IPS-18c (cell line): ENCODE data around the gene PAPPA.

ENCODE experiments used
- H3K4me3 ChIP-seq: 2 replicates; pipeline ENCODE4 v1.7.0; 2013; ENCODE audit warnings: low read depth, mild to moderate bottlenecking, low read length, moderate library complexity; ENCODE audit not compliant: insufficient read depth
- H3K9me3 ChIP-seq: one replicate; pipeline ENCODE4 v1.6.1; 2013; ENCODE audit warnings: mild to moderate bottlenecking, low read length, moderate library complexity; ENCODE audit not compliant: control insufficient read depth, insufficient read depth

The PAPPA gene

DNA sequence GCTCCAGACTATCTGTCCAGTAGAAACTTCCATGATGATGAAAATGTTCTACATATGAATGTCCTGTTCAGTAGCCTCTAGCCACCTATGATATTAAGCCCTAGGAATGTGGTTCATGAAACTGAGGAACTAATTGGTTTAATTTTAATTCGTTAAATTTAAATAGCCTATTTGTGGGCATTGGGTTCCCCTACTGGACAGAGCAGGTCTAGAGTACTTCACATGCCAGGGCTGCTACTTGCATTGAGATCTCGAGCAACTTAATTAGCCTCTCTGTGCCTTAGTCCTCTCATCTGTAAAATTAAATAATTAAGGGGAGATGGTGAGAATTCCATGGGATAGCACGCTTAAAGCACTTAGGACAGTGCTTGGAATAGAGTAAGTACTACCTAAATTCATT is 160.0 kb downstream of the PAPPA start:
- Histone ChIP-seq H3K9me3 (no peaks in the 10 kb centered on the region), H3K4me3 (no peak overlapping the region)

DNA sequence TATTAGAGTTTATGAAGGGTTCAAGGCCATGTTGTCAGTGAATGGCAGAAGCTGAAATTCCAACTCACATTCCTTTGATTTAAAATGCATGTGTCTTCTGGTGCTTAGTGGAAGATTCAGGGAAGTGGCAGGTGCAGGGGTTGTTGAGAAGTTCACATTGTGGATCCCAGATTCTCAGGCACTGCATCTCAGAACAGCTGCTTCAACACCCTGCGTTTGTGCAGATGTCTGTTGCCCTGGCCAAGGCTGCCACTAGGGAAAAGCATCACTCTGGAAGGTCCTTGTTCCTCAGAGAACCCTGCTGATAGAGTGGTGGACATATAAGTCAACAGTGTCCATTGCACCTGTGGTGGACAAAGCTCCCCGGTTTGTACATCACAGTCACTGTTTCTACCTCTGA is 162.7 kb downstream of the PAPPA start:
- no peaks in the 10 kb centered on the region for H3K9me3 ChIP-seq
- no peak overlapping the region for H3K4me3 ChIP-seq

DNA sequence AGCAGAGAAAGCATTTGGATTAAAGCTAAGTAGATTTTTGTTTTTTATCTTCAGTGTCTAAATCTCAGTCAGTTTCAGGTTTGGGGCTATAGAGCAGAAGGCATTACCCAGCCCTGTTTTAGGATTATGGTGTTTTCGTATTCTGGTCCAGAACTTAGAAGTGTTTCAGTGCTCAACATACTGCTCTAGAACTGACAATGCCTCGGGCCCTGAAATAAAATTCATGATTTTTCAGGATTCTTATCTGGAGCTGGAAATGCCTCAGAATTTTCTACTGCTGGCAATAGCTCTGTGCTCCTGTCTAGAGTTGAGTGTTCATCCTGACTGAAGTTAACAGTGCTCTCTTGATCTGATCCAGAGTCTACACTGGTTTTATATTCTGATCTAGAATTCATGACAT is 163.9 kb downstream of the PAPPA start:
- Histone ChIP-seq H3K9me3 (no peaks in the 10 kb centered on the region), H3K4me3 (no peak overlapping the region)

DNA sequence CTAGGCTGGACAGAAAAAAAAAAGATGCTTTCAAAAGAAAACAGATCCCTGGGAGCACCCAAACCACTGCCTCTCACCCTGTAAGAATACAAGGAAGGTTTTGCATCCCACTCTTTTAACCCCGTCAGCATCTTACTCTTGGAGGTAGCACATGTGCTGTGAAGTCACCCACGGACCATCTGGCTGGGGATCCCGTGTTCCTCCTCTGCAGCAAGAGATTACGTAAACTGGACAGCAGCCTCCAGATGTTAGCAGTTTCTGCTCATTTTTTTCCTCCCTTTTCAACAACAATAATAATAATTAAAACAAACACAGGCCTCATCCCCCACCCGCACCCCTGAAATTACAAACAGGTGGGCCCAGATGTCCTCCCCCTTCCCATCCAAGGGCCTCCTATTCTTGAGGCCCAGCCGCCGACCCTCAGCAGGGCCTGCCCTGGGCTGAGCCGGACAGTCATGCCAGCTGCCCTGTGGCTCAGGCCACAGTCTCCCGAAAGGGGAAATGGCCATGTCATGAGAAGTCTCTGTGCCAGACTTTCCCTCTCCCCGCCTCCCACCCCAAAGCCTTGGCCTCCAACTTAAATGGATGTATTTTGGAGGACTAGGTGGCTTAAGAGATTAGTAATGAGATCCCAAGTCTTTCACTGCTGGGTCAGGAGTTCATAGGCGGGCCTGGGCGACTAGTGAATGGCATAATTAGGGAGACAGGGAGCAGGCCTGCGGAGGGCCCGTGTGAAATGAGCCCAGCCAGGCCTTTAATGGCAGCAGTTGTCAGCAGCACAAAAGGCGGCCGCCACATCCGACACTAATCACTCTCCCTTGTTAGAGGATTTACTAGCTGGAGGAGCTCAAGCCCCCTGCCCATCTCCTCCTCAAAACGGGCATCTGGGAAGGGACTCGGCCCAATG is 165.1 kb downstream of the PAPPA start:
- no peak overlapping the region for H3K4me3 ChIP-seq
- H3K9me3 ChIP-seq: no peaks in the 10 kb centered on the region

DNA sequence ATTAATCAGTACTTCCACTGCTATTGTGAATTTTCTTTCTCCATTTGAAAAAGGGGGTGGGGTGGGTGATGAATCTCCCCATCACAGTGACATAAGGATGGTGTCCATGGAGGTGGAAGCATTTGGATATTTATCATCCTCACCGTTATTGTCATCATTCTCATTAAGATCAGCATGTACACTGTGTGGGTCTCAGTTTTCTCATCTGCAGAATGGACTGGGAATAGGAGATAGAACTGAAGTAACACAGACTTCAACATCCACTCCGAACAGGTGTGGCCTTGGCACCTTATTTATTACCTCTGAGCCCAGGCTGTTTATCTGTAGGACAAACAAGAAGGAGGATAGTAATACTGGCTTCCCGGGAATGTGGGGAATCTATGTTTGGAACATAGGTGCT is 165.9 kb downstream of the PAPPA start:
- no peaks in the 10 kb centered on the region for H3K9me3 ChIP-seq

DNA sequence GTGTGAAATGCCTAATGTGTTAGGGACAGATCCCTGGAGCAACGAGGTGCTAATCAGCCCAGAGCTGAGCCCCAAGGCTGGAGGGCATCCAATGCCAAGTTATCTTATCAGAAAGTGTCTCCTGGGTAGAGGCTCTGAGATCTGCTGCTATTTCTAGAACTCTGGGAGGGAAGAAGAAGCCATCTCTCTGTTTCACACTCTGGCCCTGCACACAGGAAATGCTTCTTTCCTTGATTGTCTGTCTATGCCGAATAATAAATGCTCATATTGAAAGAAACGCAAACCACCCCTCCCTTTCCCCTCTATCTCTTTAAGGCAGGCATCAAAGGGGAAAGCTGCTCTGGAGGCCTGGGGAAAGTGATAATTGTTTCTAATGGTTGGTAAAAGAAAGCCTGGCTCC is 166.7 kb downstream of the PAPPA start:
- no peak overlapping the region for H3K4me3 ChIP-seq
- no peaks in the 10 kb centered on the region for H3K9me3 ChIP-seq

More for the DNA sequence above, 165.9 kb downstream of the PAPPA start:
- H3K4me3 ChIP-seq: no peak overlapping the region

DNA sequence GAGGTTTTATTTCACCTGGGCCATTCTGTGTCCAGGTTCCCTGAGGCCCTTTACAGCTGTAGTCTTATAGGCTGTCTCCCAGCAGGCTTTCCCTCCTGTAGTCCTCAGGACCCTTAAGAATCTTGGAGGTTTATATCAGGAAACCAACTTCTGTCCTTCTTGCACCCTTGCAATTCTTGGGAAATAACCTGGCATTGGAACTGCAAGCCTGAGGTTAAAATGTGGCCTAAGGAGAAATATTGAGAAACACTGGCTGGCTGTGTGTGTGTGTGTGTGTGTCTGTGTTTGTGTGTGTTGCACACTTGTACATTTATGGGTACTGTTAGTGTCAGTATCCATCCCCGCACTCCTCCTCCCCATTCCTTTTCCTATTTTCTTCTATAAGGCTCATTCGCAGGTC is 168.9 kb downstream of the PAPPA start:
- Histone ChIP-seq H3K4me3 (no peak overlapping the region), H3K9me3 (no peaks in the 10 kb centered on the region)

DNA sequence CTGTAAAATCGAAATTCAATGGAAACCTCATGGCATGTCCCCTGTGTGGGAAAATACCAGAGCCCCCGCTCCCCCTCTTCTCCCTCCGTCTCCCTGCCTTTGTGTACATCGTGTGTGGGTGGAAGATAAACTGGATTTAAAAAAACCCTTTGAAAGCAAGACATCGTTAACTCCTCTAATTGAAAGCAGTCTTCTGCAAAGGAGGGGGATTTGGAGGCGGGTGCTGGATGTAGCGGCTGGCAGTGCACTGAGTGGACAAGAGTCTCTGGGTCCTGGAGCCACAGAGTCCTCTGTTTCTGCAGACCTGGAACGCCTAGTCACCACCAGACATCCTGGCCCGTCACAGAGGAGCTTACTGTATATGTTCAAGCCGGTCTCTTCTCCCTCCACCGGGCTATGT is 169.4 kb downstream of the PAPPA start:
- Histone ChIP-seq H3K4me3 (no peak overlapping the region), H3K9me3 (no peaks in the 10 kb centered on the region)

DNA sequence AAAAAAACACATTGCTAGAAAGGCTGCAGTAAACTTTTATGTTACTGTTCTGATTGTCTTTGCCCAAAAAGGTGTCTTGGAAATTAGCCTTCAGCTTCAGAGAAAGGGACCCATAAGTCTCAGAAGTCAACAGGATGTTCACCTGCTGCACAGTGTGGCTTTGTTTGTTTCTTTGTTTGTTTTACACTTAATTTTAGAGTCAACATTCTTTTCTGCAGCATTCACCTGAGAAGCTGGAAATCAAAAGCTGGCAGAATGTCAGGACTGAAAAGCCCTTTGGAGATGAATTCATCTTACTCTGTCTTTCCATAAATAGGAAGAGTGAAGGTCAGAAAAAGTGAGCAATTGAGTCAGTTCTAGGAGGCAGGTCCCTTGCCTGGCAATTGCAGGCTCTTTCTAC is 170.0 kb downstream of the PAPPA start:
- Histone ChIP-seq H3K4me3 (no peak overlapping the region), H3K9me3 (no peaks in the 10 kb centered on the region)

DNA sequence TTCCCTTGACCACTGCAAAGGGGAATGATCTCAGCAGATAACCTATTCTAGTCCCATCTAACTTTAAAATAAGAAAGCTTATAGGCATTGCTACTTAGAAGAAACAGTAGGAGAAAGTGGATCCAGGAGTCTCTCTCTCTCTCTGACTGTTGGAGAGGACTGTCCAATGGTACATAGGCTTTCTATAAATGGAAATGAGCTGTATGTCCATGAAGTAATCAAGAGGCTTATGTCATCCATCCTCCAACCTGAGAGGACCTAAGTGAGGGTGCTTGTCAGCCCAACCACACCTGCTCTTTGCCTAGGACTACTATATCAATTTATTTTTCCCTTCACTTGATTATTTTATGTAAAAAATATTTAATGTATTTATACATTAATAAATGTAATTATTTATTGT is 172.3 kb downstream of the PAPPA start:
- no peak overlapping the region for H3K4me3 ChIP-seq
- no peaks in the 10 kb centered on the region for H3K9me3 ChIP-seq

DNA sequence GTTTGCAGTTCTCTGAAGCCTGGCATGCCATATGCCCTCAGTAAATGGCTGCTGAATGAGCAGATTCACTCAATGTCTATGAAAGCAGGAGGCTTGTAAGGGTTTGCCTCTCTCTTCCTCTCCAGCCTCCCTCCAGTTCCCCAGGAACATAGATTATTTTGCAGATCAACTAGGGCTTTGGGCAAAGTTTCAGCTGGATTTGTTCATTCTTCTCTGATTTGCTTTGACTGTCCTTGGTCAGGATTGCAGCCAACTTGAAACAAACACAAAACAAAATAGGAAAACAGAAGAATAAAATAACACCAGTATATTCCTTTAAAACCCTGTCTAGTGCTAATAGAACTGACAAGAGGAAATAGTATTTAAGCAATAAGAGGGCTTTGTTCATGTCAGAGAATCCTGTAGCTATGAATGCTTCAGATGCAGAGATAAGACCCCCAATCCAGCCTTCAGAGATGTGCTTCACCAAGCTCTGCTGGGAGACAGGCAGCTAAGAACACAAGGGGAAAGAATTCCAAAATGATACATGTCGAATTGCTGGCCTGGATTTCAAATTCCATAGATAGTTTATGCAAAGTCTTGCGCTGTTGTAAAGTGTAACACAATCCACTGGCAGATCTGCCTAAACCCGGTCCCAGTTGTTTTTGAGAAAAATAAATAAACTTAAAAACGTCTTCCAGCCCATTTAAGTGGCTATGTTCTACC is 174.3 kb downstream of the PAPPA start:
- Histone ChIP-seq H3K4me3 (no peak overlapping the region), H3K9me3 (no peaks in the 10 kb centered on the region)

DNA sequence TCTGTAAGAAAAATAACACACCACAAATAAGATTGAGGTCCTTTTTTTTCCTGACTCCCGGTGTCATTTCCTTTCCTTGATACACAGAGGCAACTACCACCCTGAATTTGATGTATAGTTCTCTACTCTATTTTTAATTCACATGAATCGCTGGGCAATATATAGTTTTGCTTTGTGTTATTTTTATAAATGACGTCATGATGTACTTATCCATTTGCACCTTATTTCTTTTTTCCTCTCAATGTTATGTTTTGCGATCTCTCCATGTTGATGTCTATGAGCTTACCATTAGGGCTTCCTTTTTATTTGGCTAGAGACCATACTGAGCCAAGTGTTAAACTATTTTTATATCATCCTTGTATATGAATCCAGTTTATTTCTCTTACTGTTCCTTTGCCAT is 175.9 kb downstream of the PAPPA start:
- H3K9me3 ChIP-seq: no peaks in the 10 kb centered on the region

DNA sequence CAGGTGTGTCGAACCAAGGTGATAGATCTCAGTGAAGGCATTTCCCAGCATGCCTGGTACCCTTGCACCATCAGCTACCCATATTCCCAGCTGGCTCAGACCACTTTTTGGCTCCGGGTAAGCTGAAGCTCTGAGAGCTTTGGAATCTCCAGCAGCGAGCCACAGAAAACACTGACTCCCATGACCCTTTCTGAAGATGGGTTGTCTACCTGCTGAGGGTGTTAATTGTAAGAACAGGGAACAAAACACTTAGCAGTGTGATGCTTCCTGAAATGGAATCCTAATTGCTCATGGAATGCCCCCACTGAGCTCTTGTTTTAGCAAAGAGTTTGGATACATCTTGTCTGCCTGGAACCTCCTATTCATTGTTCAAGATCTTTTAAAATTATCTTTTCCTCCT is 177.7 kb downstream of the PAPPA start:
- Histone ChIP-seq H3K9me3 (no peaks in the 10 kb centered on the region), H3K4me3 (no peak overlapping the region)

More for the DNA sequence above, 175.9 kb downstream of the PAPPA start:
- H3K4me3 ChIP-seq: no peak overlapping the region

DNA sequence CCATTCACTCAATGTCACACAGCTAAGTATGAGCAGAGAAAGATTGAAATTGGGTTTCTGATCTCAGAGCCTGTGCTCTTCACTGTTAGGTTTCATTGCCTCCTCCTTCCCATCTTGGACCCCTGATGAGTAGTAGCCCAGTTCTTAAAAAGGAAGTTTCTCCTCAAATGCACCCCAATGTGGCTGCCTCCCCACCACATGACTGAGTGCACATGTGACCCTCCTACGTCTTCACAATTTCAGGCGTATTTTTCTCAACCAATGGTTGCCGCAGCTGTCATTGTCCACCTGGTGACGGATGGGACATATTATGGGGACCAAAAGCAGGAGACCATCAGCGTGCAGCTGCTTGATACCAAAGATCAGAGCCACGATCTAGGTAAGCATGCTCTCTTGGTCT is 178.5 kb downstream of the PAPPA start:
- H3K9me3 ChIP-seq: no peaks in the 10 kb centered on the region
- no peak overlapping the region for H3K4me3 ChIP-seq

DNA sequence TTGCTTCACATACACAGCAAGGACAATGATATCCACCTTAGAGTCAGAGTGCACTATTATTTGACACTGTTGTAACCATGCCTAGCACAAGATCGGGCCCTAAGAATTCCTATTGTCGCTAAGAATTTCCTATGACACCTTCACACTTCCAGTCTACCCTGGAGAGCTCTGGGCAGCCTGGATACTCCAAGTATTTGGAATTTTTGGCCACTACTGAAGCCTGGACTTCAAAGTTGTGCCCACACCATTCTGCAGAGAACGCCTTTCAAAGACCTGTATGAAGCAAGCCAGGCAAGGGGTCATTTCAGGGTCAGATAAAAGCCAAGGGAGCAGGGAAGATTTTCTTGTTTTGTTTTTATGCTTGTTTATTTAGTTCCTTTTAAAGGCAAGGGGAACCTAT is 179.7 kb downstream of the PAPPA start:
- no peaks in the 10 kb centered on the region for H3K9me3 ChIP-seq
- no peak overlapping the region for H3K4me3 ChIP-seq

DNA sequence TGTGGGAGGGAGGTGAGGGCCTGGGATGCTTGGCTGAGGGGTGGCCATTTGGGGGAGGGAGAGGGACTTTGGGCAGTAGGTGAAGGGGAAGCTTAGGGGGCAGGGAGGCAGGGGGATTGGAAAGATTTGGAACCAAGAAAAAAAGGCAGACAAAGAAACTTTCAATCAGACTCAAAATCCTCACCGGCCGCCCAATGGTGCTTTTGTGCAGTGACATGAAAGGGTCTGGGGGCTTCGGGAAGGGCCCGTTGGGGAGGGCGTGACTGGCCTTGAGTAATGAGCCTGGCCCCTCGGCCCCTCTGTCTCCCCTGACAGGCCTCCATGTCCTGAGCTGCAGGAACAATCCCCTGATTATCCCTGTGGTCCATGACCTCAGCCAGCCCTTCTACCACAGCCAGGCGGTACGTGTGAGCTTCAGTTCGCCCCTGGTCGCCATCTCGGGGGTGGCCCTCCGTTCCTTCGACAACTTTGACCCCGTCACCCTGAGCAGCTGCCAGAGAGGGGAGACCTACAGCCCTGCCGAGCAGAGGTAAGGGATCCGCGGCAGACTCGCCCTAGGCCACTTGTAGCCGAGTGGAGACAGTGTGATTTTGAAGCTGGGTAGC is 181.1 kb downstream of the PAPPA start:
- no peaks in the 10 kb centered on the region for H3K9me3 ChIP-seq
- no peak overlapping the region for H3K4me3 ChIP-seq

DNA sequence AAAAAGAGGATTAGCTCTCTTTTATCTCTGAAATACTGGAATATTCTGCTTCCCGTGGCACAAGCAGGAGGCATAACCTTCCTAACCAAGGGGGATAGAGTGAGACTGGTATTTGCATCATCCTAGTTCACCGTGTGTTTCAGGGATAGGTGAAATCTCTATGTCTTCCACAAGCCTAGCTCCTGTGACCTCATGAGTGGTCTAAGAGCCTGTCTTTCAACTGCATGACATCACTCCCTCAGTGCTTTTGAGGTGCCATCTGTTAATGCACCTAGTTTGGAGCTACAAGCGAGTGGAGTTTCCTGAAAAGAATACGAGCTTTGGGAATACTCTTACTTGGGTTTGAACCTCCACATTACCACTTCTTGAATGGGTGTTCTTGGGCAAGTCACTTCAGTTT is 181.8 kb downstream of the PAPPA start:
- H3K4me3 ChIP-seq: no peak overlapping the region
- no peaks in the 10 kb centered on the region for H3K9me3 ChIP-seq
